HG03039 (cell line): ENCODE results near the gene CBFB.
"Not testable (repeated sequence)": the region's sequence is repeated elsewhere in the genome, so short reads cannot be mapped to it uniquely, and the experiment has no call there.

ENCODE experiments used
- ATAC-seq: cut with Tn5 transposase; IDR thresholded peaks from one replicate; pipeline ENCODE4 v1.9.1; 2021; ENCODE audit warnings: mild to moderate bottlenecking, moderate library complexity; ENCODE audit not compliant: unreplicated experiment

The CBFB gene

DNA sequence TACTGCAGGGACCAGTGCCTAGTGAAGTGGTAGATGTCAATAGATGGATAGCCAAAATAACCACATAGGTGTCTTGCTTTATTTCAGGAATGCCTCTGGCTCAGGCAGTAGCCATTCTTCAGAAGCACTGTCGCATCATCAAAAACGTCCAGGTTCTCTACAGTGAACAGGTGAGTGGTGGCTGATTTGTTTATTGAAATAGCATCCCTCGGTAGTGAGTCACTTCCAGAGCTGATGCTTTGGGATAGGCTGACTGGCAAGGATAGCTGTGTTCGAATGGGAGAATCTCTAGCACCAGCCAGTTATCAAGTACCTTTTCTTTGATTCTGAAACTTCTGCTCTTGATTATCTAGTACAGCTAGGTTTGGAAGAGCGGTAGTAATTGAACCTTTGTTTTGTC is 91.1 kb downstream of the CBFB start:
- no peak for ATAC-seq

DNA sequence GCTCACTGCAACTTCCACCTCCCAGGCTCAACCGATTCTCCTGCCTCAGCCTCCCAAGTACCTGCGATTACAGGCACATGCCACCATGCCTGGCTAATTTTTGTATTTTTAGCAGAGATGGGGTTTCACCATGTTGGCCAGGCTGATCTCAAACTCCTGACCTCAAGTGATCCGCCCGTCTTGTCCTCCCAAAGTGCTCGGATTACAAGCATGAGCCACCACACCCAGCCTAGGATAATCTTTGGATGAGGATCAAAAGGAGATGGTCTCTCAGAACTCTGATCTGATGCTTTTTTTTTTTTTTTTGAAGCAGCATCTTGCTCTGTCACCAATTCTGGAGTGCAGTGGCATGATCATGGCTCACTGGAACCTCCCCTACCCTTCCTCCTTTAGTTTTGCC is 93.8 kb downstream of the CBFB start:
- ATAC-seq = not testable (repeated sequence)

DNA sequence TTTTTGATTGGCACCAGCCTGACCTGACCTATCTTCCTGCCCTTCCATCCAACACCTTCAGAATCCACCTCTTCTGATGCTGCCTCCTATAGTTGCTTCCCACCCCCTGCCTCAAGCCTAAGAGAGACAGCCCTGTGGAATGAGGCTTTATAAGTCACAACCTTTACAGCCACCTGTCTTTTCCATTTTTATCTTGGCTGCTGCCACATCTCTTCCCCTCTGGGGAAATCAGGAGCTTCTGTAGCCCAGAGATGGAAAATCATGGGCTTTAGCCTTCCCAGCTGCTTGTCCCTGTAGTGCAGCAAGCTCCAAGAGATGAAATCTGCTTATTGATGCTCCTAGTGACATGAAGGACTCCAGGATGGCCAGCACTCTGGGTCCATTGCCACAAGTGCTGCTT is 99.5 kb downstream of the CBFB start:
- ATAC-seq = no peak

DNA sequence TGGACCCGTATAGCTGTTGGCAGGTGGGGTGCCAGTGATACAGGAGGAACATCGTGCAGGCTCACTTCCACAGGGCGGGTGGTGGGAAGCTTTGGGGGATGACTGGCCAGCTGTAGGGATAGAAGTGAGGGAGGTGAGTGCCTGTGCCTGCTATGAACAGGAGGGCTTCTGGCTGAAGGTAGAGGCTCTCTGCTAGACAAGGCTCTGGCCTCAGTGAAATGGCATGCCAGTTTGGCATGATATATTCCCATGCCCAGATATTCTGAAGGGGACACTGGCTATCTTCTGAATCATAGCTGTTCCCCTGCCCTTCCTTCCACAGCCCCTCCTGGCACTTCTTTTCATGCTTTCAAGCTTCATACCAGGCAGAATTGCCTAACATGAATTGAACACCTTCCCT is 99.9 kb downstream of the CBFB start:
- ATAC-seq = no peak

DNA sequence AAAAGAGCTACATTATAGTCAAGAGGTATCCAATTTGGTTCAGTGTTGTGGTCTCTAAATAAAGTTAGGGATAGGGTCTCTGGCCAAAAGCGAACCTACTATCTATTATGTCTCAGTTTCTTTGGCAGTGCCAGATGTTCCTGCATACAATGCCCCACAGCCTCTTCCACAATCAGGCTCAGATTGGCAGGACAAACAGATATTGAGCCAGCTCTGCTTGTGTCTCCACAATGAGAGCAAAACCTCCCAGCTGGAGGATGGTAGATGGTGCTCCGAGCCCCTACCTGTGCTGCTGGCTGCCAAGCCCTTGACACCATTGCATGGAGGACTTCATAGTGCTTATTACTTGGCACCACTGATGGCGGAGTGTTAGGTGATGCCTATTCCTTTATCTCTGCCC is 100.5 kb downstream of the CBFB start:
- ATAC-seq = no peak

DNA sequence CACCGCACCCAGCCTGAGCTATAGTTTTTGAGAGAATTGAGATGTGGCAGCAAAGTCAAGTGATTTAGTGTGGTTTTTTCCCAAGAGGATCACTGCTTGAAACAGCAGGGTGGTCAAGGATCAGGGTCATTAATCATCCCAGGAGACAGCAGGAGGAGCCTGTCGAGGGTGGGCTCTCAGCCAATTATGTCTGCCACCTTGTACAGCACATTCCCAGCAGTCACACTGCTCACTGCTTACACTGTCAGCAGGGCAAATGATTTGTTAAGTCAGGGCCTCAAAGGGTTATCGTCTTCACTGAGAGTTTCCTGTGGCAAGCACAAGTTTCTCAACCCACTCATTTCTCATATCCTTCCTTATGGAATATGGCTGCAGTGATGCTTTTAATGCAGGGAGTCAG is 108.7 kb downstream of the CBFB start:
- no peak for ATAC-seq

DNA sequence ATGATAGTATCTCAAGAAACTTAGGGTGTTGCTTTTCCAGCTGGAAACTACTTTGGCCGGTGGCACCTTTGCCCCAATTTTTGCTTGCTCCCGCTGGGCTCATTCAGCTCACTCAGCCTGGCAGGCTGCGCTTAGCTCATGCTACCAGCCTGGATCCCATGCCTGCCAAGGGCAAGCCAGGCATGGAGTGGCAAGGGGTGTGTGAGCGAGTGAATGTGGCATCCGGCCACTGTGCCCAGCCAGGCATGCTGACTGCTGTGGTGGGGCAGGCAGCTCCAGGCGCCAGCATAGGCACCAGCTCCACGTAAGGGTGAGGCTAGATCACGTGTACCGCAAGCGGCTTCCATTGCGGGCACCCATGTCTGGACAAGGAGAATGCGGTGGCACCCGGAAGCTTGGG is 112.4 kb downstream of the CBFB start:
- no peak for ATAC-seq

DNA sequence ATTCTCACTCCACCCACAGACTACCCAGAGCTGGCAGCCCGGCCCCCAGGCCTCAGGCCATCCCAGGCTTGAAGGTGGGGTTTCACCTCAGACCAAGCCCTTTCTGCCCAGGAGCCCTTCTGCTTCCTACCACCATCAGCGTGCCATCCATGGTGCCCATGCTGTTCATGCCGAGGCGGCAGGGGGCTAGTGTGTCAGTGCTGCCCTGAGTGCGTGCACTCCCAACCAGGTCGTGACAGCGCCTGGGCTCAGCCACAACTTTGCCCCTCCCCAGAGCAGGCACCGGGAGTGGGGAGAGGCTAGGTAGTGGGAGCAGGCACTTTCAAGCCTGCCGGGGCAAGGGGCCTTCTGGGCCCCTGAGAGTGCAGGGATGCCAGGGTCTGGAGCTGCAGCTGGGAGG is 113.4 kb downstream of the CBFB start:
- ATAC-seq = no peak

DNA sequence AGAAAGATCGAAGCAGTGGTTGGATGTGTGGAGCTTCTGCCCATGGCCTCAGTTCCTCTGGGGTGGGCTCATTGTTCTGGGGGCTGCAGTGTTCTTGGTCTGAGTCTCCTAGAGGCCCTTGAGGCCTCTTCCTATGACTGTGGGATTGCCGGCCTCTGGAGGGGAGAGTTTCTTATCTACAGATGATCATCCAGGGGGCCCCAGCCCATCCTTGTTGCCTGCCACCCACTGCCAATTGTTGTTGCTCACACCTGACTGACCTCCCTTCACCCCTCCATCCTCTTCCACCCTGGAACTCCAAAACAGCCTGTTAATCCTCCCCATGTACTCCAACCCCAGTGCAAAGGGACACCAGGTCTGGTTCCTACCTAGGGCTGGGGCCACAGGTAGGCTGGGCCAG is 116.0 kb downstream of the CBFB start:
- no peak for ATAC-seq

DNA sequence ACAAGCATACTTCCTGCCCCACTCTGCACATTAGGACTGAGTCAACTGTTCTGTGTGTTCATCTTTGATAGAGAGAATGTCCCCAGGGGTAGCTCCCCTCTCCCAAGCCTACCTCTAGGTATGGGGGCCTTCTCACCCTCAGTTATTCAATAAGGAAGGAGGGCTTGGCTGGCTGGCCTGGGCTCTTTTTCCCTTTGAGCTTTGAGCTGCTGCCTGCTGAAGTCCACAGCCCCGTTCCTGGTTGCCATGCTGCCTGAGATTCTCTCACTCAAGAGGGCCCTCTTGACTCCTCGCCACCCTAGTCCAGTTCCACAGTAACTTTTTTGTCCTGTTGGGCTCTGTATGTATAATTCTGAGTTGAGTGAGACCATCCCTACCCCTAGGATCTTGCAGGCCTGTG is 116.8 kb downstream of the CBFB start:
- no peak for ATAC-seq

DNA sequence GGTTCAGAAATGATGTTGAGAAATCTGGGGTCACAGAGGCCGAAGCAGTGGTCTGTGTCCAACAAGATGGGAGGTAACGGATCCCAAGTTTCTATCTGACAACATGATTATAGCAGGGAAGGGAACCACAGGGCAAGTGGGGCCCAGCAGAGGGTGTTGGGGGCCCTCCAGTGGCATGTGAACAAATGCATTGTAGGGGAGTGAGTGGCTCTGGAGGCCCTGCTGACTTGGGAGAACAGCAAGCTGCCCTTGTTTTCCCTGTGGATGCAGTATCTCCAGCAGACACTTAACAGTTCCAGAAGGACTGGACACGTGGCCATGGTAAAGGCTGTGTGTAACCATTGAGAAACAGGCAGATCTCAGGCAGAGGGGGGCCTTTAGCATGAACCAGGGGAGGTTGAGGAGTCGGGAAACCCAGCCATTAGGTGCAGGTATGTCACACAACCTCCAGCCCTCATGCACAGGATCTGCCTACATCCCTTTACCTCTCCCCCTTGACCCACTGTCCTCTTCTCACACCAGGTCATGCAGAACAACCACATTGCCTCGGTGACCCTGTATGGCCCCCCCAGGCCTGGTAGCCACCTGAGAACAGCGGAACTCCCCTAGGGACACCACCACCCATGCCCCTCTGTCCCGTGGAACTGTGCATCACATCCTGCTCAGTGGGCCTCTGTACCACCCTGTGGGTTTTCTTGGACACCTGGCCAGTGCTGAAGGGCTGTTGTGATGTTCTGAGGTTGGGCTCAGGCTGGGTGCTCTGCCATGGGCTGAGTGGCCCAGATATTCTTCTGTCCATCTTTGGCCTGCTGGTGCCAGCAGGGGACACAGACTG is 117.8 kb downstream of the CBFB start:
- ATAC-seq = no peak

DNA sequence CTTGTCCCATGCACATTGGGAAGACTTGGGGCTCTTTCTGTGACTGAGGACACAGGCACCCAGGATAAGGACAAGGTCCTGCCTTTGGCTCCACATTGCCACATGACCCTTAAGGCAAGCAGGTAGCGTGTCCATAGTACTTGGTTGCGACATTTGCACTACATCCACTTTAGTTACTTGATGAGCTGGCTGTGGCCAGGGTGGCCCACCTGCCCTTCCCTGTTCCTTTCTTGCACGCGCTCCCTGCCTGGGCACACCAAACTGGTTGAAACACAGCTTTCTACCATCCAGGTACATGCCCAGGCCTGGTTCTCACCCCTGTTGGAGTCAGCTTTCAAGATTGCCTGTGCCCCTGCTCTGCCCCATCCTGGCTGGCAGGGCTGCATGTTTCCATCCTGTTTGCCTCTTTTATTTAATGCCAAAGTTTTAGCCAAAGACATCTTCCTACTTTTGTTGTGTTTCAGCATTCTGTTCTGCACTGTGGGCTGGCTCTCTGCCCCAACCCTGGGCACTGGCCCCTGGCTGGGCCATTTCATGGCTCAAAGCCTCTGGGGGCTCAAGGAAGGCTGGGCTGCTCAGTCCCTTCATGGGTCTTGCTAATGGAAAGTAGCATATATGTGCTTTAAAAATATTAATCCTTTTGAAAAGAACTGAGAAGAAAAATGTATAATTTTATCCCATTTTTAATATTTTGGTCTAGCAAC is 118.6 kb downstream of the CBFB start:
- no peak for ATAC-seq

DNA sequence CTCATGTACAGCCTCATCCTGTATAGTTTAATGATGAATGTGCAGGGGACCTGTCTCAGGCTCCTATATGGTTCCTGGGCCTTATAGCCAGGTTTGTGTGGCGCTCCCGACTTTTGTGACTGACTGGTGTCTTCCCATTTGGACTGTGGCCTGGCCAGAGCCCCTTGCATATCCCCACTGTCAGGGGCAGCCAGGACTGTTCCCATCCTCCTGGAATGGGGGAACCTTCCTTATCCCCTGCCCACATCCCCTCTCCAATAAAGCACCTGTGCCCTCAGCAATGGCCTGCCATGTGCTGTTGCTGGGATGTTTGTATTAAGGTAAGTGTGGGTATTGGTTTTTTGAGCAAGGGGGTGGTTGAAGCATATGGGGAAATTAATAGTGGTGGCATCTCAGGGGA is 119.3 kb downstream of the CBFB start:
- no peak for ATAC-seq

DNA sequence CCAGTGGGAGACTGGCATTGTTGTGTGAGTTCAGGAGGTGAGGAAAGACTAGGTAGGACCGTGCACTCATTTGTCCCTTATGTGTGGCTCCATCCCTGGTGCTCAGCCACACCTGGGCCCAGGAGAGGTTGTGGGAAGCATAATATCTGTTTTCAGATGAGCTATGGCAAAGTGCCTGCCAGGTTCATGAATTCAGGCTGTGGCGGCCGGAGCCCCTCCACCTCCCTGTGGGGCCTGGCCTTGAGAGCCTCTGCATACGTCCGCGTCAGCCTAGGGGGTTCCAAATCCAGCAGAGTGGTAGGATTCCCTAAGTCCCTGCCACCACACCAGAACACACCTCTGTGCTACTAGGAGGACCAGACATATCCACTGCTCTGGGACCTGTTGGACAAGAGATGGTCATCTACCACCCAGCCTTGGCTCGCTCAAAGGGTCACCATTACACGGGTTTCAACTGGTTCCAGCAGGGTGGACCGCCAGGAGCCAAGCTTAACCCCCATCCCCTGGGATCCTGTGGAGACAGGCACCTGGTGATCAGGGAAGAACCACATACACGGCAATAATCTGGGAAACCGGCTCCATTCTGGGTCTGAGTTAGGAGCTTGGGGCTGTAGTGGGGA is 119.8 kb downstream of the CBFB start:
- ATAC-seq = no peak

DNA sequence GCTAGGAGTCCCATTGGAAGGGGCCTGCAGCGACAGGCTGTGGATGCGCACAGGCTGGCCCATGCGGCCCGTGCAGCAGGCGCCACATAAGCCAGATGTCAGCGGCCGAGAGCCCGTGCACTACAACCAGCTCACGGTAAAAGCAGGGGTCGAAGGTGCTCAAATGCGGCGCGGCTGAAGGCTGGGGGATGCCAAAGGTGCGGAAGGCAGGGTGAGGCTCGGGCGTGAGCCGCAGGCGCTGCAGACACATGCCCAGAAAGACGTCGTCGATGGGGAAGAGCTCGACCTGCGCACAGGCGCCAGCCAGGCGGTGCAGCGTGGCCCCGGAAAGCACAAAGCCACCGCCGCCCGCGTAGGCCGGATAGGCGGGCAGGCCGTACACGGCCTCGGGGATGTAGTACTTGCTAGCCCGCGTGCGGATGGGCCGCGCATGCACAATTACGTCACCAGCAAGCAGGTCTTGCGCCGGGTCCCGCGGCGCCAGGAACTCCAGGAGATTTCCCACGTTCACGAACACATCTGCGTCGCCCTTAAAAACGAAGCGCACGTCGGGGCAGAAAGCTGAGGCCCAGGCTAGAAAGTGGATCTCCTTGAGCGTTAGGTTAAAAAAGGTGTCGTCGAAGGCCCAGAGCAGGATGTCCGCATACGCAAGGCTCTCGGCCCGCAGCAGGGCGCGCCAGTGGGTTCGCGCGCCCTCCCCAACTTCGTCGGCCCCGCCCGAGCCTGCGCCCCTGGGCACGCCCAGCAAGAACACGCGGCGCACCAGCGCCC is 120.5 kb downstream of the CBFB start:
- ATAC-seq = no peak

DNA sequence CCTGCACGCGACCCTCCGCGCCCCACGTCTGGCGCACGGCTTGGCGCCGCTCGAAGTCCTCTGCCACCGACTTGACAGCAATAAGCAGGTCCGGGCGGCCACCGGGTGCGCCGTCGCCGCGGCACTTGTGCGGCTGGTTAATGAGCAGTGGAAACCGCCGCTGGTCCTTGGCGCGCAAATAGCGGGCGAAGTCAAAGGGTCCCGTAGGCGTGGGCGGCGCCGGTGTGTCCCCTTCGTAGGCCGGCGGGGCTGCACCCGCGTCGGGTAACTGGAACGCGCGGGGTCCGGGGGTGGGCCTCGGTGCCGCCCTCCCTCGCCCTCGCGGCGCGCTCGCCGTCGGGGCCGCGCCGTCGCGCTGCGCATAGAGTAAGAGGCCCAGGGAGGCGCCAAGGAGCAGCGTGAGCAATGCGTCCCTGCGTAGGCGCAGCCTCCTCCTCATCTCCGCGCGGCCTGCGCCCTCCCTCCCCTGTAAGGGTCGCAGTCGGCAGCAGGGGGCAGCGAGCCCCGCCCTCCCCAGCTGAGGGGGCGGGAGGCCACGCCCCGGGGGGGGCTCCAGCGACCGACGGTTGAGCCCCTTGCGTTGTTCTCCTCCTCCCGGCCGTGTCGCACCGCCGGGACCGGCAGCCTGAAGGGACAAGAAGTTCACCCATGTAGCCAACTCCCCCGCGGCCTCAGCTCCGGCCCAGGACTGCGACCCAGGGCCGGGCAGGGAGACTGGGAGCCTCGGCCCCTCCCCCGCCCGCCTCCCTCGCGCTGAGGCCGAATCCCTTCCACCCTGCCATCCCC is 121.3 kb downstream of the CBFB start:
- ATAC-seq = peak; percentile 23
